ENCODE data around the gene LRPPRC.
A peak's percentile ranks its signal among the peaks of the same experiment; 100 is the strongest.

The LRPPRC gene

GRCh38 chr2:43905871-43906270, 89.9 kb downstream of the LRPPRC start:
- Mint-ChIP-seq H3K4me1 (ENCODE audit: low read depth) (peaks cover 25% of the 10 kb centered on the region), H3K4me3 (no peak overlapping the region), H3K9me3 (no peaks in the 10 kb centered on the region), H3K27me3 (no peaks in the 10 kb centered on the region), H3K36me3 (ENCODE audit: low read depth) (peaks cover 77% of the 10 kb centered on the region), H3K27ac (peak overlapping the region; percentile 51)

GRCh38 chr2:43905371-43905803, 90.4 kb downstream of the LRPPRC start:
- no peaks in the 10 kb centered on the region for H3K27me3 Mint-ChIP-seq
- no peaks in the 10 kb centered on the region for H3K9me3 Mint-ChIP-seq
- H3K4me3 Mint-ChIP-seq, result no peak overlapping the region
- peaks cover 25% of the 10 kb centered on the region for H3K4me1 Mint-ChIP-seq (ENCODE audit: low read depth)
- peak overlapping the region; percentile 51 for H3K27ac Mint-ChIP-seq
- H3K36me3 Mint-ChIP-seq (ENCODE audit: low read depth), result peaks cover 78% of the 10 kb centered on the region

DNA sequence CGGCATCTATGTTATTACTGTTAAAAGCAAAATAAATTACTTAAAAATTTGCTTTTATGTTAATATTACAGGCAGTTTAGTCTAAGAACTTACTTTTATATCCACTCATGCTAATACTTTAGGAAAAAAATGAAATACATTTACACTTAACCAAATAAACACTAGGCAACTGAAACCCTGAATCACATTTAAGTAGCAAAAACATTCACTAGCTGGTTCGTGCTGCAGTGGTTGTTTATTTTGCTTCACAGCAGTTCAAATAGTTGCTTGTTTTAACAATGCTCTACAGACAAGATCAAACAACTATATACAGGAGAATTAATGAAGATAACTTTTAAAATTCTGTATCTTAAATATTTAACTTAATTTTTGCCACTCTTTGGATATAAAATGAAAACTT, 96.2 kb downstream of the LRPPRC start:
- Mint-ChIP-seq H3K36me3 (ENCODE audit: low read depth) (peaks cover 78% of the 10 kb centered on the region), H3K9me3 (no peaks in the 10 kb centered on the region), H3K27ac (no peak overlapping the region), H3K4me3 (no peak overlapping the region), H3K27me3 (no peaks in the 10 kb centered on the region), H3K4me1 (ENCODE audit: low read depth) (no peaks in the 10 kb centered on the region)

GRCh38 chr2:43898838-43899346, 96.9 kb downstream of the LRPPRC start:
- Mint-ChIP-seq H3K27ac (no peak overlapping the region), H3K4me3 (no peak overlapping the region), H3K27me3 (no peaks in the 10 kb centered on the region), H3K36me3 (ENCODE audit: low read depth) (peaks cover 77% of the 10 kb centered on the region), H3K4me1 (ENCODE audit: low read depth) (no peaks in the 10 kb centered on the region), H3K9me3 (no peaks in the 10 kb centered on the region)

- no peaks in the 10 kb centered on the region for H3K4me1 Mint-ChIP-seq (ENCODE audit: low read depth)
- H3K27ac Mint-ChIP-seq, result no peak overlapping the region
- H3K36me3 Mint-ChIP-seq (ENCODE audit: low read depth), result peaks cover 83% of the 10 kb centered on the region
These were observed 97.5 kb downstream of the LRPPRC start for GRCh38 chr2:43898134-43898837.

DNA sequence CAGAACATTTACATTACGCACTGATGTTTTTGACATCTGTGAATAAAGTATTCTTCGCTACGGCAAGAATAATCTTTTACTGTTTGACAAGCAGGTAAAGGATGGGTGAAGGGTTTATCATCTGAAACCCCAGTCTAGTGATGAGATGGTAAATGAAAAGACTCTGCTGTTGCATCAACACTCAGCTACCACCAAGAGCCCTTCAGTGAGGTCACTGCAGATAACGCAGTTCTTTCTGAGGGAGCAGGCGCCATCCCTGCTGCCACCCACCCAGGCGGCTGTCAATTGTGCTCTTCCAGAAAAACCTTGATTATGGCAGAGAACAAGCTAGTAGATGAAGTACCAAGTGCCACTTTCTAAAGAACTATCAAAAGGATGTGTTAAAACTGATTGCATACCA, 98.3 kb downstream of the LRPPRC start:
- H3K9me3 Mint-ChIP-seq, result no peaks in the 10 kb centered on the region
- H3K4me3 Mint-ChIP-seq, result no peak overlapping the region
- H3K4me1 Mint-ChIP-seq (ENCODE audit: low read depth), result no peaks in the 10 kb centered on the region
- H3K36me3 Mint-ChIP-seq (ENCODE audit: low read depth), result peaks cover 84% of the 10 kb centered on the region
- H3K27ac Mint-ChIP-seq, result no peak overlapping the region
- no peaks in the 10 kb centered on the region for H3K27me3 Mint-ChIP-seq

More at GRCh38 chr2:43898134-43898837, 97.5 kb downstream of the LRPPRC start:
- Mint-ChIP-seq H3K9me3 (no peaks in the 10 kb centered on the region), H3K27me3 (no peaks in the 10 kb centered on the region), H3K4me3 (no peak overlapping the region)

DNA sequence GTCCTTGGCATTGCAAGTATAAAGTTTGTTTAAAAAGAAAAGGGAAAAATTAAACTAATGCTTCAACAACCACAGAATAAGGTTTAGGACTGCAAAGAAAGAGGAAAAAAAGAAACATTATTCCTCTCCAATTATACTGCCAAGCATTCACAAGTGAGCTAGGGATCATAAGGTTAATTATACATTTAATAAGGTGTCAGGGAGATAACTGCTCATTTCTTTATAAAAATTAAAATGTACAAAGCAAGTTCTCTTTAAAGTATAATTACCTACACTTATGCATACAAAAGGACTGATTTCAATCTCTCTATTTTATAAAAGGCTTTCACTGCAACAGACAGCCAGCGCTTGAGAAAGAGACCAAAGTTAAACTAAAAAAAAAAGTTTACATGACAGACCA, 98.9 kb downstream of the LRPPRC start:
- Mint-ChIP-seq H3K4me1 (ENCODE audit: low read depth) (no peaks in the 10 kb centered on the region), H3K4me3 (no peak overlapping the region), H3K27ac (no peak overlapping the region), H3K36me3 (ENCODE audit: low read depth) (peaks cover 85% of the 10 kb centered on the region), H3K9me3 (no peaks in the 10 kb centered on the region), H3K27me3 (no peaks in the 10 kb centered on the region)

GRCh38 chr2:43894743-43895142, 101.0 kb downstream of the LRPPRC start:
- Mint-ChIP-seq H3K9me3 (no peaks in the 10 kb centered on the region), H3K4me3 (no peak overlapping the region), H3K27me3 (no peaks in the 10 kb centered on the region), H3K27ac (no peak overlapping the region), H3K4me1 (ENCODE audit: low read depth) (no peaks in the 10 kb centered on the region), H3K36me3 (ENCODE audit: low read depth) (peaks cover 91% of the 10 kb centered on the region)

GRCh38 chr2:43890855-43891254, 104.9 kb downstream of the LRPPRC start:
- Mint-ChIP-seq H3K27me3 (no peaks in the 10 kb centered on the region), H3K27ac (peak overlapping the region; percentile 13), H3K4me1 (ENCODE audit: low read depth) (peaks cover 14% of the 10 kb centered on the region), H3K9me3 (no peaks in the 10 kb centered on the region), H3K4me3 (no peak overlapping the region), H3K36me3 (ENCODE audit: low read depth) (peaks cover 86% of the 10 kb centered on the region)

DNA sequence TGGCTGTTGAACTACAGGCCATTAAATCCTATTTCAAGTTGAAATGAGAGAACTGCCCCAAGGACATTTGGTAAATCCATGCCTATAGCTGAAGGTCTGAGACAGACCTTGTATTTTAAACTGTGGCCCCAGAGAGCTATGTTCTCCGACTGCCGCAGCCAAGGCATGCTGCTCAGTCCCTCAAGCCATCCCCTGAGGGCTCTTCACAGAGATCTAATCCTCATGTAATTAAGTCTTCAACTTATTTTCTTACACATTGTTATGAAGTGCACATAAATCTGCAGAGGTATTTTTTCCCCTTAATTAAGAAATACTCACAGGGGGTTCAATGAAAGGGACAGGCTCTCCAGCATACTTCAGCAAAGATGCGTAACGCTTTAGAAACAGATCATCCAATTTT, 106.4 kb downstream of the LRPPRC start:
- no peak overlapping the region for H3K4me3 Mint-ChIP-seq
- peaks cover 14% of the 10 kb centered on the region for H3K4me1 Mint-ChIP-seq (ENCODE audit: low read depth)
- H3K36me3 Mint-ChIP-seq (ENCODE audit: low read depth), result peaks cover 81% of the 10 kb centered on the region
- H3K27me3 Mint-ChIP-seq, result no peaks in the 10 kb centered on the region
- H3K27ac Mint-ChIP-seq, result no peak overlapping the region
- H3K9me3 Mint-ChIP-seq, result no peaks in the 10 kb centered on the region

- H3K27ac Mint-ChIP-seq, result peak overlapping the region; percentile 65
- H3K27me3 Mint-ChIP-seq, result no peaks in the 10 kb centered on the region
- peaks cover 14% of the 10 kb centered on the region for H3K4me1 Mint-ChIP-seq (ENCODE audit: low read depth)
- peaks cover 61% of the 10 kb centered on the region for H3K36me3 Mint-ChIP-seq (ENCODE audit: low read depth)
- H3K9me3 Mint-ChIP-seq, result no peaks in the 10 kb centered on the region
- H3K4me3 Mint-ChIP-seq, result no peak overlapping the region
These were observed 108.6 kb downstream of the LRPPRC start for GRCh38 chr2:43887176-43887575.

GRCh38 chr2:43885132-43885632, 110.6 kb downstream of the LRPPRC start:
- Mint-ChIP-seq H3K4me3 (no peak overlapping the region), H3K27me3 (no peaks in the 10 kb centered on the region), H3K36me3 (ENCODE audit: low read depth) (peaks cover 42% of the 10 kb centered on the region), H3K4me1 (ENCODE audit: low read depth) (peaks cover 14% of the 10 kb centered on the region), H3K27ac (no peak overlapping the region), H3K9me3 (no peaks in the 10 kb centered on the region)

GRCh38 chr2:43884689-43885088, 111.1 kb downstream of the LRPPRC start:
- H3K27me3 Mint-ChIP-seq, result no peaks in the 10 kb centered on the region
- no peaks in the 10 kb centered on the region for H3K9me3 Mint-ChIP-seq
- H3K4me1 Mint-ChIP-seq (ENCODE audit: low read depth), result peaks cover 14% of the 10 kb centered on the region
- H3K36me3 Mint-ChIP-seq (ENCODE audit: low read depth), result peaks cover 37% of the 10 kb centered on the region
- H3K27ac Mint-ChIP-seq, result no peak overlapping the region
- H3K4me3 Mint-ChIP-seq, result no peak overlapping the region

GRCh38 chr2:43882312-43882711, 113.5 kb downstream of the LRPPRC start:
- peaks cover 11% of the 10 kb centered on the region for H3K4me1 Mint-ChIP-seq (ENCODE audit: low read depth)
- H3K9me3 Mint-ChIP-seq, result no peaks in the 10 kb centered on the region
- no peaks in the 10 kb centered on the region for H3K27me3 Mint-ChIP-seq
- H3K36me3 Mint-ChIP-seq (ENCODE audit: low read depth), result peaks cover 16% of the 10 kb centered on the region
- no peak overlapping the region for H3K27ac Mint-ChIP-seq
- H3K4me3 Mint-ChIP-seq, result no peak overlapping the region

GRCh38 chr2:43880952-43881351, 114.8 kb downstream of the LRPPRC start:
- Mint-ChIP-seq H3K27me3 (no peaks in the 10 kb centered on the region), H3K36me3 (ENCODE audit: low read depth) (peaks cover 6% of the 10 kb centered on the region), H3K27ac (no peak overlapping the region), H3K9me3 (no peaks in the 10 kb centered on the region), H3K4me1 (ENCODE audit: low read depth) (peaks cover 3% of the 10 kb centered on the region), H3K4me3 (no peak overlapping the region)

DNA sequence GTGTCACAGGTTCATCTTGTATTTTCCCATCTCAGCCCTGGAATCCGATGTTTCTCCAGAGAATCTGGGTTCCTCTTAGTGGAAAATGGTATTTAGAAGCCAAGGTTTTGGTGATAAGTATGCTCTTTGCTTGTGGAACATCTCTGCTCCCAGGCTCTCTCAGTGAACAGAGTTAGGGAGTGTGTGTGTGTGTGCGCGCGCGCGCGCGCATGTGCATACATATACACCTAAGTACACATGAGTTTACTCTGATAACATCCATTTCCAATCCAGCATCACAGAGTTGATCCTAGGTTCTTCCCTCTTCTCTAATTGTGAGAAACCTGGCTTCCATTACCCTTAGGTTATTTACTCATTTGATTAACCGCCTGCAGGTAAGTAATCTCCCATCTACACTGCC, 115.3 kb downstream of the LRPPRC start:
- Mint-ChIP-seq H3K4me1 (ENCODE audit: low read depth) (peaks cover 3% of the 10 kb centered on the region), H3K36me3 (ENCODE audit: low read depth) (peaks cover 3% of the 10 kb centered on the region), H3K27me3 (no peaks in the 10 kb centered on the region), H3K27ac (no peak overlapping the region), H3K9me3 (no peaks in the 10 kb centered on the region), H3K4me3 (no peak overlapping the region)
